ENCODE data around the gene PGC.

Gene PGC

GRCh38 chr6:41730531-41731436 is 16.4 kb downstream of the PGC start:
- DNase-seq: no peak

GRCh38 chr6:41729624-41730023 is 17.6 kb downstream of the PGC start:
- no peak for DNase-seq

- no peak for DNase-seq
Observed at GRCh38 chr6:41728954-41729353, 18.2 kb downstream of the PGC start.

- no peak for DNase-seq
Observed at GRCh38 chr6:41728073-41728936, 18.9 kb downstream of the PGC start.

- no peak for DNase-seq
Observed at GRCh38 chr6:41727705-41728072, 19.5 kb downstream of the PGC start.

GRCh38 chr6:41726876-41727275 is 20.3 kb downstream of the PGC start:
- DNase-seq: no peak

GRCh38 chr6:41724586-41725501 is 22.4 kb downstream of the PGC start:
- DNase-seq: no peak

GRCh38 chr6:41724228-41724580 is 23.0 kb downstream of the PGC start:
- no peak for DNase-seq

- no peak for DNase-seq
Observed at GRCh38 chr6:41723530-41724227, 23.5 kb downstream of the PGC start.

- no peak for DNase-seq
Observed at GRCh38 chr6:41722969-41723529, 24.1 kb downstream of the PGC start.

GRCh38 chr6:41721414-41721813 is 25.8 kb downstream of the PGC start:
- DNase-seq: no peak

- no peak for DNase-seq
Observed at GRCh38 chr6:41720783-41721182, 26.4 kb downstream of the PGC start.

- DNase-seq: no peak
Observed at GRCh38 chr6:41720262-41720620, 27.0 kb downstream of the PGC start.

- no peak for DNase-seq
Observed at GRCh38 chr6:41719436-41720261, 27.5 kb downstream of the PGC start.

GRCh38 chr6:41718828-41719227 is 28.4 kb downstream of the PGC start:
- no peak for DNase-seq

GRCh38 chr6:41717392-41717736 is 29.8 kb downstream of the PGC start:
- no peak for DNase-seq

- no peak for DNase-seq
Observed at GRCh38 chr6:41716516-41717391, 30.4 kb downstream of the PGC start.

GRCh38 chr6:41715795-41716515 is 31.2 kb downstream of the PGC start:
- DNase-seq: no peak
